Glutamatergic neuron (in vitro differentiated cells): ENCODE results near the gene ABO. TPM values are rescaled to one million over a fixed set of nuclear protein-coding genes. Genes with fewer than 3 reads are reported as not detected.

Source experiments
- DNase-seq: peaks from one replicate; pipeline ENCODE4 v3.0.0; 2022
- H3K27ac Mint-ChIP-seq: one replicate; pipeline ENCODE4 v1.8.0; 2020; ENCODE audit warnings: mild to moderate bottlenecking, mixed read lengths, inconsistent platforms; ENCODE audit not compliant: unreplicated experiment
- H3K27me3 Mint-ChIP-seq: one replicate; pipeline ENCODE4 v1.8.0; 2020; ENCODE audit warnings: mild to moderate bottlenecking, moderate library complexity, mixed read lengths, inconsistent platforms; ENCODE audit not compliant: unreplicated experiment
- H3K36me3 Mint-ChIP-seq: one replicate; pipeline ENCODE4 v1.8.0; 2020; ENCODE audit warnings: mild to moderate bottlenecking, mixed read lengths, inconsistent platforms; ENCODE audit not compliant: unreplicated experiment
- H3K4me1 Mint-ChIP-seq: one replicate; pipeline ENCODE4 v1.8.0; 2020; ENCODE audit warnings: mild to moderate bottlenecking, low read depth, mixed read lengths, inconsistent platforms; ENCODE audit not compliant: unreplicated experiment
- H3K4me3 Mint-ChIP-seq: one replicate; pipeline ENCODE4 v1.8.0; 2020; ENCODE audit warnings: mild to moderate bottlenecking, mixed read lengths, inconsistent platforms; ENCODE audit not compliant: unreplicated experiment
- H3K9me3 Mint-ChIP-seq: one replicate; pipeline ENCODE4 v1.8.0; 2020; ENCODE audit warnings: mild to moderate bottlenecking, moderate library complexity, mixed read lengths, inconsistent platforms; ENCODE audit not compliant: unreplicated experiment
- total RNA-seq: library from RNA; stranded (reverse); fragmentation: NEBNext Ultra II Directional; extraction: Animal tissue kit (Norgen Biotek cat#: 25700); gene quantifications from one replicate; pipeline ENCODE4 v1.2.1, GENCODE V29; 2021; ENCODE audit not compliant: unreplicated experiment
- TF ChIP-seq, protein P1 (sequence below): fragments of 200-600 bp; sonication (generic); IDR thresholded peaks from one replicate; pipeline ENCODE4 v1.5.0; 2021; ENCODE audit not compliant: partially characterized antibody, unreplicated experiment

ABO gene
- total RNA-seq, 1 donor from 2014 or later = not detected

DNA sequence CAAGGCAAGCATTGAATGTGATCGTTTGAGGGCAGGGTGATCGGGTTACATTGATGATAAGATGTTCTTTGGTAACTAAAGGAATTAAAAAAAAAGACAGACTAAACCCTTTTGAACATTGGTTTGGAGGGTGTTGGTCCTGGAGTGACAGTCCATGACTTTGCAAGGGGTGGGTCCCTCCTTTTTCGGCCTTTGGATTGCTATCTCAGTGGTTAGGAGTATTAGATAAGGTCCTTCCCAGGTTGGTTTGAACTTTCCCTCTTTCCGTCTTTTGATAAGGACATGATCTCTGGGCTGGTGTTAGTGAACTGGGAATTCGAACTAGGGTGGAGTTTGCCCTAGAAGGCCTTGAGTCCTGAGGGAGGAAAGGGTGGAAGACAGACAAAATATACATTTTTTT, 5.4 kb upstream of the ABO start:
- TF ChIP-seq, protein P1, sequence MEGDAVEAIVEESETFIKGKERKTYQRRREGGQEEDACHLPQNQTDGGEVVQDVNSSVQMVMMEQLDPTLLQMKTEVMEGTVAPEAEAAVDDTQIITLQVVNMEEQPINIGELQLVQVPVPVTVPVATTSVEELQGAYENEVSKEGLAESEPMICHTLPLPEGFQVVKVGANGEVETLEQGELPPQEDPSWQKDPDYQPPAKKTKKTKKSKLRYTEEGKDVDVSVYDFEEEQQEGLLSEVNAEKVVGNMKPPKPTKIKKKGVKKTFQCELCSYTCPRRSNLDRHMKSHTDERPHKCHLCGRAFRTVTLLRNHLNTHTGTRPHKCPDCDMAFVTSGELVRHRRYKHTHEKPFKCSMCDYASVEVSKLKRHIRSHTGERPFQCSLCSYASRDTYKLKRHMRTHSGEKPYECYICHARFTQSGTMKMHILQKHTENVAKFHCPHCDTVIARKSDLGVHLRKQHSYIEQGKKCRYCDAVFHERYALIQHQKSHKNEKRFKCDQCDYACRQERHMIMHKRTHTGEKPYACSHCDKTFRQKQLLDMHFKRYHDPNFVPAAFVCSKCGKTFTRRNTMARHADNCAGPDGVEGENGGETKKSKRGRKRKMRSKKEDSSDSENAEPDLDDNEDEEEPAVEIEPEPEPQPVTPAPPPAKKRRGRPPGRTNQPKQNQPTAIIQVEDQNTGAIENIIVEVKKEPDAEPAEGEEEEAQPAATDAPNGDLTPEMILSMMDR = no peak
- peaks cover 8% of the 10 kb centered on the region for H3K36me3 Mint-ChIP-seq
- DNase-seq = no peak
- H3K4me1 Mint-ChIP-seq = no peaks in the 10 kb centered on the region
- H3K4me3 Mint-ChIP-seq = no peak overlapping the region
- peaks cover 7% of the 10 kb centered on the region for H3K9me3 Mint-ChIP-seq
- peaks cover 5% of the 10 kb centered on the region for H3K27me3 Mint-ChIP-seq
- H3K27ac Mint-ChIP-seq = no peak overlapping the region

GRCh38 chr9:133278161-133279114, 3.4 kb upstream of the ABO start:
- peaks cover 7% of the 10 kb centered on the region for H3K9me3 Mint-ChIP-seq
- peaks cover 7% of the 10 kb centered on the region for H3K27me3 Mint-ChIP-seq
- no peak for DNase-seq
- no peaks in the 10 kb centered on the region for H3K4me1 Mint-ChIP-seq
- H3K36me3 Mint-ChIP-seq = peaks cover 10% of the 10 kb centered on the region
- H3K4me3 Mint-ChIP-seq = no peak overlapping the region
- H3K27ac Mint-ChIP-seq = no peak overlapping the region
- TF ChIP-seq, protein P1 = no peak

DNA sequence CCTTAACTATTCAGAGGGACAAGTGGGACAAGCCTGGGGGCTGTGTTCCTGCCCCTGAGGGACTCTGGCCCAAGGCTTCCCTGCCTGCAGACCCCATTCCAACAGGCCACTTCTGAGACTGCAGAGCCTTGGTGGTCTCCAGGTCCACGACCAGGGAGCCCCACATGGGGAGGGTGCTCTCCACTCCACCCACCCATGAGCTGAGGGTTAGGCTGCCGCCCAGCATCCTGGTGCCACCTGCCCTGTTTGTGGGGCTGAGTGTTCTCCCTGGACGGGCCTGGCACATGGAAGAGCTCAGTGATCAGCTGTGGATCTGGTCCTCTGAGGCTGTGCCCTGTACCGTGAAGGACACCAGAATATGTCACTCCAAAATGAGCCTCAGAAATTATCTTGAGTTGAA, 2.5 kb upstream of the ABO start:
- Mint-ChIP-seq H3K4me1 (no peaks in the 10 kb centered on the region), H3K9me3 (peaks cover 7% of the 10 kb centered on the region), H3K4me3 (no peak overlapping the region), H3K36me3 (peaks cover 16% of the 10 kb centered on the region), H3K27me3 (peaks cover 7% of the 10 kb centered on the region), H3K27ac (no peak overlapping the region)
- DNase-seq = no peak
- TF ChIP-seq, protein P1 = no peak

- Mint-ChIP-seq H3K36me3 (peaks cover 16% of the 10 kb centered on the region), H3K9me3 (peaks cover 7% of the 10 kb centered on the region), H3K27ac (no peak overlapping the region), H3K4me3 (no peak overlapping the region), H3K4me1 (no peaks in the 10 kb centered on the region), H3K27me3 (peaks cover 7% of the 10 kb centered on the region)
- DNase-seq = no peak
- TF ChIP-seq, protein P1 = no peak
Measured at GRCh38 chr9:133276923-133277322, 1.9 kb upstream of the ABO start.
